Stimulated activated naive CD8-positive, alpha-beta T cell treated with anti-CD3 and anti-CD28 coated beads, Interleukin-15, amount 100 ng/mL, for 72 hours (primary cell): ENCODE data around the gene KIF26A.

ENCODE experiments used
- ATAC-seq: fragments of 150-1000 bp; cut with Tn5 transposase; 2 replicates; pipeline ENCODE4 v1.10.0; 2021; ENCODE audit warnings: mild to moderate bottlenecking, moderate library complexity
- DNase-seq, 2 donors: peaks; one replicate each; pipeline ENCODE4 v3.0.0; 2021 to 2022
- H3K27ac Mint-ChIP-seq, 2 donors: one replicate each; pipeline ENCODE4 v1.8.0; 2022; ENCODE audit warnings: mild to moderate bottlenecking in 2 of 2, mixed read lengths in 2 of 2, moderate library complexity in 2 of 2
- H3K27me3 Mint-ChIP-seq: one replicate; pipeline ENCODE4 v1.8.0; 2022; ENCODE audit warnings: mixed read lengths
- H3K4me1 Mint-ChIP-seq: one replicate; pipeline ENCODE4 v1.8.0; 2022; ENCODE audit warnings: mild to moderate bottlenecking, mixed read lengths
- H3K4me3 Mint-ChIP-seq, 2 donors: one replicate each; pipeline ENCODE4 v1.8.0; 2022; ENCODE audit warnings: mild to moderate bottlenecking in 2 of 2, mixed read lengths in 2 of 2, moderate library complexity in 1 of 2
- H3K9me3 Mint-ChIP-seq, 2 donors: one replicate each; pipeline ENCODE4 v1.8.0; 2022; ENCODE audit warnings: mixed read lengths in 2 of 2

The KIF26A gene

DNA sequence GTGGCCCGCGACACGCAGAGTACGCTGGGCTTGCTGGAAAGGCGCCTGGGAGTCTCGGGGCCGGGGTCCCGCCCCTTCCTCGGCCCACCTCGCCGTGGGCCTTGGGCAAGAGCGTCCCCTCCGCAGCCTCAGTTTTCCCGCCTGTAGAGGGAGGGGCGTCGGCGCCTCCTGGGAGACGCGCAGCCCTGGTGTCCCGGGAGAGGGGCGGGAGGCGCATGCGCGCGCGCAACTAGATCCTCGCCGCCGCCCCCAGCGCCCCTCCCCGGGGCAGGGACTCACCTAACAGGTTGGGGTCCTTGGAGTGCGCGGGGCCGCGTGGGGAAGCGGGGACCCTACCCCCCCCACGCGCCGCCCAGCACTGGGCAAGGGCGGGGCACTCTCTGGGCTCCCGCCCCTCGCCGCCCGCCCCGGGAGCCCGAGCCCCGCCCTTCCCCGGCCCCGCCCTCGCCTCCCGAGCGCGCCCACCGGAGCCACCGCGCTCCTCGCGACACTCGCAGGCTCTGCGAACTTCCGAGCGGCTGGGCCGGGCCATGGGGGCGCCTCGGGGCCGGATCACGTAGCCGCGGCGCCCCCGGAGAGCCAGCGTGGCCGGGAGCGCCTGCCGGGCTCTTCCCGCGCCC is at the start of gene KIF26A:
TSS of gene KIF26A (plus strand) at position 490 of the 620 bp plus-strand sequence. CDS start 136 bp downstream, outside the sequence.
- ATAC-seq (peak; percentile 22), DNase-seq (peak; percentile 18 to 21)
- Mint-ChIP-seq H3K27me3 (peaks cover 79% of the 10 kb centered on the region), H3K9me3 (no peaks in the 10 kb centered on the region), H3K4me3 (peak within 1 kb of the TSS; percentile 61 to 78), H3K4me1 (peaks cover 21% of the 10 kb centered on the region), H3K27ac (no peak within 1 kb of the TSS)

DNA sequence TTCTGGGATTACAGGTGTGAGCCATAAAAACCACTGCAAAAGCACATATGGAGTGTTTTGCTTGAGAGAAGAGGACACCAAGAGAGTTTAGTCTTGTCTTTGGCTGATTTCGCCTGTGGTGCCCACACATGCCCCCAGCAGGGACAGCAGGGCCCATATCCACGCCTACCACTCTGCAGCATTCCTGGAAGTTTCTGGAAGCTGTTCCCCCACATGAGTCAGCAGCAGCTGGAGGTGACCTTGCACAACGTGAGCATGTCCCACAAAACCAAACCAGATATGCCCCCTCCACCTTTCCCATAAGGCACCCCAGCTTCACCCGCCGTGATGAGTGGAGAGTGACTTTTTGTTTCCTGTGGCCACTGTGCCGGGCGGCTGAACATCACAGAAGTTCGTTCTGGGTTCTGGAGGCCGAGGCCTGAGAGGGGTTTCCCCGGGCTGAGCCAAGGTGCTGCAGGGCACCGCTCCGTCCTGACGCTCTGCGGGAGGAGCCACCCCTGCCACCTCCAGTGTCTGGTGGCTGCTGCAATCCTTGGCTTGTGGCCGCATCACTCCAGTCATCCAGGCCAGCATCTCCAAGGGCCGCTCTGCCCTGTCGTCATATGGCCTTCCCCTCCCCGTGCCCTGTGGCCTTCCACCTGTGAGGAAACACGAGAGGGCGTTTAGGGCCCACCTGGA is 48.2 kb upstream of the KIF26A start:
- H3K27me3 Mint-ChIP-seq: peaks cover 21% of the 10 kb centered on the region
- ATAC-seq (no peak), DNase-seq (no peak)
- H3K4me3 Mint-ChIP-seq: no peak overlapping the region
- peaks cover 8% of the 10 kb centered on the region for H3K4me1 Mint-ChIP-seq
- H3K9me3 Mint-ChIP-seq: no peaks in the 10 kb centered on the region
- H3K27ac Mint-ChIP-seq: no peak overlapping the region

DNA sequence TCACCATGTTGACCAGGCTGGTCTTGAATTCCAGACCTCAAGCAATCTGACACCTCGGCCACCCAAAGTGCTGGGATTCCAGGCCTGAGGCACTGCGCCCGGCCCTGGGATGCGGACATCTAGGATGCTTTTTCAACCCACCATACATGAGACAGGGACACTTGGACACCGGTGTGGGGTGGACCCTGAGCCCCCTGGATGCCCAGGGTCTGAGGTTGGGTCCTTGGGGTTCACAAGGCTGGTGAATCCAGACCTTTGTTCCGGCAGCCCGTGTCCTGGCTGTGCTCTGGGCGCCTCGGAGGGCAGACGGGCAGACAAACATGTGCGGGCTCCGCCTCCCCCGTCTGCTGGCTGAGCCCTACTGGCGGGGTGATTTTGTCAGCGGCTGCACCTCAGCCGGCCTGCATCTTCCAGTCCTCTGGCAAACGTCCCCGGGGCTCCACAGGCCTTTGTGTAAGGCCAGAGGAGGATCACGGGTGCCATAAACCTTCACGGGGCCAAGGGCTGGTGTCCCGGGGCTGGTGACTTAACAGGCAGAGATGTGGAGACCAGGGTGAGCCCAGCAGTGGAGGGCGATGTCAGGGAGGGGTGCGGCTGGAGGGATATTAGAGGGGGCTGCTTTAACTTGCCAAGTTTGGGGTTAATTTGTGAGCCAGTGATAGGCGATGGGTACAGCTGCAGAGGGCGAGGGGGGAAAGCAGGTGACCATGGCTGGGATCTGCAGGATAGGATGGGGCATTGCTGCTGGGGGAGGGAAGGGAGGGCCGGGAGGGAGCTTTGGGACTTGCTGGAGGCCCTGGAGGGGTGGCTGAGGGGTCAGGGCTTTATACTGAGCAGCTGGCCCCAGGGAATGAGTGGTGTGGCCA is 47.1 kb upstream of the KIF26A start:
- H3K4me1 Mint-ChIP-seq: peaks cover 8% of the 10 kb centered on the region
- H3K27ac Mint-ChIP-seq: no peak overlapping the region
- peaks cover 19% of the 10 kb centered on the region for H3K27me3 Mint-ChIP-seq
- no peak for ATAC-seq
- H3K4me3 Mint-ChIP-seq: no peak overlapping the region
- DNase-seq: no peak
- H3K9me3 Mint-ChIP-seq: no peaks in the 10 kb centered on the region

DNA sequence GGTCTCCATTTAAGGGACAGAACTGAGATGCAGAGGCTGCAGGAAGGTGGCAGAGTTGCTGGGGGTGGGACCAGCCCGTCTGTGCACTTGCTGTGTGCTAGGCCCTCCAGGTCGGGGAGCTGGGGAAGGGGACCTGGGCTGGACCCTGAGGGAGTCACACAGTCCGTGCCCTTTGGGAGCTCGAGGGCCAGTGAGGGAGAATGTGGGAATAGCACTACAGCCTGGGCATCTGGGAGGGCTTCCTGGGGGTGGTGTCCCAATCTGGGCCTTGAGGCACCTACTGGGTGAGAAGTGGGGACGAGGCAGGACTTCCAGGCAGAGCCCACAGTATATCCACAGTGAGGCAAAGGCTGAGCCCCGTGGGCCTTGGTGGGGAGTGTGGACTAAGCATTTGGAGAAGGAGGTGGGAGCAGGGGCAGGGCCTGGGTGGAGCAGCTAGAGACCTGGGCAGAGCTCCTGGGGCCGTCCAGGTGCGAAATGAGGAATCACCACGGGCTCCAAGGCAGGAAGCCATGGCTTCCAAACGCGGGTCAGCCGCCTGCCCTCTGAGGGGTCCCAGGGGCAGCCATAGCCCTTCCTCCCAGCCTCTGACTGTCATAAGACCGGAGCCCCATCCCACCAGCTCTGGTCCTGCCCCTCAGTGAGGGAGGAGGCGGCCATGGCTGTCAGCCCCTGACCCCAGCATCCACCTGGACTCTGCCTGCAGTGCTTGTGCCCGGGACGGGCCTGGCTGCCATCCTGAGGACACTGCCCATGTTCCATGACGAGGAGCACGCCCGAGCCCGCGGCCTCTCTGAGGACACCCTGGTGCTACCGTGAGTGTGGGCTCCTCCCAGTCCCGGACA is 46.2 kb upstream of the KIF26A start:
- DNase-seq (no peak), ATAC-seq (no peak)
- Mint-ChIP-seq H3K27ac (no peak overlapping the region), H3K9me3 (no peaks in the 10 kb centered on the region), H3K4me3 (no peak overlapping the region), H3K27me3 (peaks cover 10% of the 10 kb centered on the region), H3K4me1 (peaks cover 8% of the 10 kb centered on the region)

DNA sequence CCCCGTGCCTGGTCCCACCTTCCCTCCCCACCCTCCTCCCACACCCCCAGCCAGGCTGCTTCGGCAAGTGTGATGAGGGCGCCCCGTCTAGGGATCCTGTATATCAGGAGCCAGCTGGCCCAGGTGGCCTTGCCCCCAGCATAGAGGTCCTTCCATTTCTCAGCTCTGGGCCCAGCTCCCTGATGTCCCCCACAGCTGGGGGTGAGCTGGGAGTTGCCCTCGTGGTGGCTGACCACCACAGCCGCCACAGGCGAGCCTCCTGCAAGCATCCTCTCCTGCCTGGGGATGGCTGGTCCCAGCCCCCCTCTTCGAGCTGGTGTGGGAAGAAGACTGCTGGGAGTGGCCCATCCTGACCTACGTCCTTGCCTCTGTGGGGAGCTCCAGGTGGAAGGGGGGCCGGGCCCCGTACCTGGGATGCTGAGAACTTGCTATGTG is 45.4 kb upstream of the KIF26A start:
- no peak for ATAC-seq
- no peaks in the 10 kb centered on the region for H3K9me3 Mint-ChIP-seq
- H3K4me1 Mint-ChIP-seq: peaks cover 8% of the 10 kb centered on the region
- H3K27me3 Mint-ChIP-seq: peaks cover 6% of the 10 kb centered on the region
- no peak overlapping the region for H3K4me3 Mint-ChIP-seq
- no peak overlapping the region for H3K27ac Mint-ChIP-seq
- no peak for DNase-seq

DNA sequence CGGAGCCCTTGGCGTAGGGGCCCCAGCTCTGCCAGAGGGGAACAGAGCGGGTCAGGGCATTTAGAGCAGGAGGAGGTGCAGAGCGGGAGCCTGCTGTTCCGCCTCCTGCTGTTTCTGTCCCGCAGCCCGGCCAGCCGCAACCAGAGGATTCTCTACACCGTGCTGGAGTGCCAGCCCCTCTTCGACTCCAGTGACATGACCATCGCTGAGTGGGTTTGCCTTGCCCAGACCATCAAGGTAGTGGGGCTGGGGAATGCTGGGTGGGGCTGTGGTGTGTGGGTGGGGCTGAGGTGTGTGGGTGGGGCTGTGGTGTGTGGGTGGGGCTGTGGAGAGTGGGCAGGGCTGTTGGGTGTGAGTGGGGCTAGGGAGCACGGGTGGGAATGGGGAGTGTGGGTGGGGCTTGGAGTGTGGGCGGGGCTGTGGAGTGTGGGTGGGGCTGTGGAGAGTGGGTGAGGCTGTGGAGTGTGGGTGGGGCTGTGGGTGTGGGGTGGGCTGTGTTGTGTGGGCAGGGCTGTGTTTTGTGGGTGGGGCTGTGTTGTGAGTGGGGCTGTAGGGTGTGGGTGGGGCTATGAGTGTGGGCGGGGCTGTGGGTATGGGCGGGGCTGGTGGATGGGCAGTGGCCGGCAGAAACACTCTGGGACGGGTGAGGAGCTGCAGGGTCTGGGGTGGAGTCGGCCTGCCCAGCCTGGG is 44.9 kb upstream of the KIF26A start:
- peaks cover 6% of the 10 kb centered on the region for H3K27me3 Mint-ChIP-seq
- H3K27ac Mint-ChIP-seq: no peak overlapping the region
- DNase-seq: no peak
- H3K9me3 Mint-ChIP-seq: no peaks in the 10 kb centered on the region
- no peak overlapping the region for H3K4me3 Mint-ChIP-seq
- H3K4me1 Mint-ChIP-seq: peaks cover 8% of the 10 kb centered on the region
- no peak for ATAC-seq

DNA sequence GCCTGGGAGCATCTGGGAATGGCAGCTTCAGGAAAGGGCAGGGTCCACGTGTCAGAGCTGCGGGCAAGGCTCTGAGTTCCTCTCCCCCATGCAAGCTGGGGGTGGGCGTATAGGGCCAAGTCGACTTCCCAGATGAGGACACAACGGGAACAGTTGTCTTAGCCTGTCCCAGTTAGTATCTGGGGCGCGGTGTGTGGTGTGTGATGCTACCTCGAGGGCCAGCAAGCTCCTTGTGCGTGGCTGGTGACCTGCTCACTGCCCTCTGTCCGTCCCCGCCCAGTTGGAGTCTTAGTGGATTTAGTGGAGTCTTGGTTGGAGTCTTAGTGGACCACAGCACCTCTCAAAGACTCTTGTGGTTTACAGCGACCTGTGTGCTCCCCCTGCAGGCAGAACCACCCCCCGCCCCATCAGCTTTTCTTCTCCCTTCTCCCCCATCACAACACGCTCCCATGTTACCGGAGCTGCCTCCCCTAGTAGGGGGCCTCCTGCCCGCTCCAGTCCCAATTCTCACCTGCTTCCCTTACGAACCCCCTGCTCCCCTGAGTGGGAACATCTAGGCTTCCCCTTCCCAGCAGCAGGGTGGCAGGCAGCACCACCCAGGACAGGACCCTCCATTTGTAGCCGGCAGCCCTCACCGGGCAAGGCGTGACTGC is 44.2 kb upstream of the KIF26A start:
- no peaks in the 10 kb centered on the region for H3K9me3 Mint-ChIP-seq
- H3K27me3 Mint-ChIP-seq: peaks cover 6% of the 10 kb centered on the region
- no peak overlapping the region for H3K27ac Mint-ChIP-seq
- no peak for DNase-seq
- ATAC-seq: no peak
- peaks cover 8% of the 10 kb centered on the region for H3K4me1 Mint-ChIP-seq
- H3K4me3 Mint-ChIP-seq: peak overlapping the region in 1 of 2 donors; percentile 26

DNA sequence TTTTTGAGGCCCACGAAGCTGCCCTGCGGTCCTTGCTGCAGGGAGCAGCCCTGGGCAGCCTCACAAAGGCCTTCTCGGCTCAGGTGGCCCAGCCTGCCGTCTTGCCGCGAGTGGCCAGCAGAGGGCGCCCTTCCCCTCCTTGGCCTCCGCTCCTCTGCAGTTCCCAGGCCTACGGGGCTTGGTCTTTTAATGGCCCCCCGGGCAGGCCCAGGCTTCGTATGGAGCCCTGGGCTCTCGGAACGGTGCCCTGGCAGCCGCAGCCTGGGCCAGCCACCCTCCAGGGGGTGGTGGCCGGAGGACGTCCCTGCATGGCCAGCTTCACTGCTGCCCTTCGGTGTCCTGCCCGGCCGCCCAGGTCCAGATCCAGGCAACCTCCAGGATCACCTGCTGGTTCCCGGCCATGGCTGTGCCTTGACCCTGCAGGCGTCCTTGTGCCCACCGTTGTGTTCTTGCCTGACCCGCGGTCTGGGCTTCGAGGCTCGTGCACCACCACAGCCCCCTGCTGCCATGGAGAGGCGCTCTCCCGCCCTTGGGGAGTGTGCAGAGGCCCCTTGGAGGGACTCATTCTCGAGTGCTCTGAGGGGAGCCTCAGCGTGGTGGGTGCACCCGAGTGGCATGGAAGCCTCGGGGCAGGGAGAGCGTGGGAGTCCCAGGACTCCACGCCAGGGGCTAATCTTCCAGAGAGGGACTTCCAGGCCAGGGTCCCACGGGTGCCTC is 43.5 kb upstream of the KIF26A start:
- H3K4me3 Mint-ChIP-seq: peak overlapping the region in 1 of 2 donors; percentile 26
- no peaks in the 10 kb centered on the region for H3K9me3 Mint-ChIP-seq
- peaks cover 8% of the 10 kb centered on the region for H3K4me1 Mint-ChIP-seq
- no peak overlapping the region for H3K27ac Mint-ChIP-seq
- DNase-seq: peak; percentile 72 to 80
- ATAC-seq: peak; percentile 72
- H3K27me3 Mint-ChIP-seq: peaks cover 6% of the 10 kb centered on the region

DNA sequence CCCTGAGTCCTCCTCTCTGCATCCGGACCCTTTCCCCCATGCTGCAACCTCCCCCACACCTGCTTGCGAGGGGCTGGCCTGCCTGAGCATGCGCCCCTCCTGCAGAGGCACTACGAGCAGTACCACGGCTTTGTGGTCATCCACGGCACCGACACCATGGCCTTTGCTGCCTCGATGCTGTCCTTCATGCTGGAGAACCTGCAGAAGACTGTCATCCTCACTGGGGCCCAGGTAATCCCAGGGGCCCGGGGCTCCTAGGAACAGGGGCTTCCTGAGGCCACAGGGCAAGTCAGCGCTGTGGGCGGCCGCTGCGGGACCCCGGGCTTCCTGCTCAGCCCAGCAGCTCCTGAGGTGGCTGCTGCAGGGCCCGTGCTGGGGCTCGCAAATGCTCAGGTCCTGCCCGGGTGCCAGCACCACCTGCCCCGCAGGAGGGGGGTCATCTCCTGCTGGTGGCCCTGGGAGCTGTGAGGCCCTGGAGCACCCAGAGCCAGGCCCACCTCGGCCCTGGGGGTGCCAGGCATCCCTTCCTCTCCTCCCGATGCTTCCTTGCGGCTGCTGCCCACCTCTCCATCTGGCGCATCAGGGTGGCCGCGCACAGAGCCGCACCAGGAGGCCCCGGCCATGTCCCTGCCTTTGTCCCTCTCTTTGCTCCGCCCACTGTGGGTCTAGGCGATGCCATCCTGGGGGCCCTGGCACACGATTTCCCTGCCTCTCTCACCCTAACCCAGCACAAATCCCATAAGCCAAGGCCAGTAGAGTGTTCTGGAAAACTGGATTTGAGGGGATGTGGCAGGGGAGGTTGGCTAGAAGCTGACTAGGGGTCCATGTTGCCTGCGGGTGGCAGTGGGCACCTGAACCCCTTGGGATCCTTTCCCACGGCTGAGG is 42.7 kb upstream of the KIF26A start:
- H3K27me3 Mint-ChIP-seq: peaks cover 6% of the 10 kb centered on the region
- peaks cover 8% of the 10 kb centered on the region for H3K4me1 Mint-ChIP-seq
- no peak overlapping the region for H3K4me3 Mint-ChIP-seq
- no peak for DNase-seq
- no peak for ATAC-seq
- no peaks in the 10 kb centered on the region for H3K9me3 Mint-ChIP-seq
- H3K27ac Mint-ChIP-seq: no peak overlapping the region

DNA sequence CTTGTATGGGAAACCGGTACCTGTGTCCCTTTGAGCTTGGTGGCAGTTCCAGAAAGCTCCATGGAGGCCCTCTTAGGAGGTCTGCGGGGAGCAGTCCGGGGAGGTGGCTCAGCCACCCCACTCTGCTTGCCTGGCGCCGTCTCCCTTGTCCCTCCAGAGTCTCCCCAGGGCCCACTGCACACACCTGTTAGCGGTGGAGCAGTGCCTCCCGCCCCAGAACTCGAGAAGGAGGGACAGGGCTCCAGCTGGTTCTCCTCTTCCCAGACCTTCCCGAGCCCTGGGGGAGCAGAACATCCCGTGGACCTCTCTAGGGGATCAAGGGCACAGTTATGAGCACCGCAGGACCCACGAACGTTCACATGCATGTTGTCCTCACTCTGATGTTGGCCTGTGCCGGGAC is 42.1 kb upstream of the KIF26A start:
- DNase-seq (no peak), ATAC-seq (no peak)
- peaks cover 6% of the 10 kb centered on the region for H3K27me3 Mint-ChIP-seq
- no peak overlapping the region for H3K4me3 Mint-ChIP-seq
- H3K27ac Mint-ChIP-seq: no peak overlapping the region
- peaks cover 8% of the 10 kb centered on the region for H3K4me1 Mint-ChIP-seq
- no peaks in the 10 kb centered on the region for H3K9me3 Mint-ChIP-seq

DNA sequence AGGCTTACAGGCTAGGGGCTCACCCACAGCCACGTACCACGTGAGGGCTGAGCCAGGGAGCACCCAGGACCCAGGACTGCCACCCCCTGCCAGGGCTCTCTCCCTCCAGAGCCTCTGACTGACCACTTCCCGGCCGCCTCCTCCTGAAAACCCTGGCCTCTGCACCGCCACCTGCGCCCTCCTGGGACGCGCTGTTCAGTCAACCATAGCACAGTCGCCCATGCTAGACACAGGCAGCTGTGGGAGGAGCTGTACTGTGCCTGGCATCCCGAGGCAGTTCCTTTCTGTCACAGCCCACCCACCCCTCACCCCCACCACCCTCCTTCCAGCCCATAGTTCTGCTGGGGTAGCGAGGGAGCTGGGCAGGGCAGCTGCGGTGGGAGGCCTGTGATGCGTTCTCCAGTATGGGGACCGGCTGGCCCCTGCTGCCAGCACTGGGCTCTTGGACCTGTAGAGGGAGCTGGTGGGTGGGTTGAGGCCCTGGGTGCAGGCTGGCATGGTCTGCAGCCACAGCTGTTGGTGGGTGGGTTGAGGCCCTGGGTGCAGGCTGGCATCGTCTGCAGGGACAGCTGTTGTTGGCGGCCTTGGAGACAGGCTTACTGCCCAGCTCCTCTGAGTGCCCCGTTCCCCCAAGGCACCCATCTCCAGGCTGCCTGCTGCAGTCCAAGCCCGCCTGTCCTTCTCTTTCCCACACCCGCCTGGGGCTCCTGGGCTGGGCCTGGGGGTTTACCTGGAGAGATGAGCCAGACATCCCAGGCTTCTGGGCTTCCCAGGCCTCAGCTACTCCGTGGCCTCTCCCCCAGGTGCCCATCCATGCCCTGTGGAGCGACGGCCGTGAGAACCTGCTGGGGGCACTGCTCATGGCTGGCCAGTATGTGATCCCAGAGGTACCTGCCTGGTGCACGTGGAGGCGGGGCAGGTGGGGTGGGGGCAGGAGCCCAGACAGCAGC is 41.4 kb upstream of the KIF26A start:
- Mint-ChIP-seq H3K4me3 (no peak overlapping the region), H3K9me3 (no peaks in the 10 kb centered on the region), H3K27me3 (peaks cover 6% of the 10 kb centered on the region), H3K4me1 (peaks cover 8% of the 10 kb centered on the region), H3K27ac (peak overlapping the region in 1 of 2 donors; percentile 37)
- ATAC-seq: no peak
- DNase-seq: no peak
